Stomach (tissue), 9 donors: ENCODE results near the gene RFX3. TPM values are rescaled to one million over a fixed set of nuclear protein-coding genes. Genes with fewer than 3 reads are reported as not detected.

Experiments
- DNase-seq, 2 donors: peaks; one replicate each; pipeline versions ENCODE4 v3.0.0 to v3.0.0-alpha.2; 2013 to 2019
- H3K27ac ChIP-seq, 5 donors: fragments of 200-600 bp in 4 of 5; sonication (generic) in 4 of 5; one replicate each; pipeline ENCODE4 v1.5.1; 2013 to 2019; ENCODE audit warnings: mild to moderate bottlenecking in 1 of 5, moderate library complexity in 1 of 5
- H3K27me3 ChIP-seq, 3 donors: fragments of 200-600 bp; sonication (generic); one replicate each; pipeline ENCODE4 v1.5.1; 2017 to 2019; ENCODE audit warnings: mixed run types in 1 of 3
- H3K36me3 ChIP-seq, 4 donors: fragments of 200-600 bp; sonication (generic); 1 replicate in 3 of 4; 2 replicates in 1 of 4; pipeline ENCODE4 v1.5.1; 2016 to 2019
- H3K4me1 ChIP-seq, 4 donors: fragments of 200-600 bp; sonication (generic); one replicate each; pipeline ENCODE4 v1.5.1; 2016 to 2019
- H3K4me3 ChIP-seq, 4 donors: fragments of 200-600 bp; sonication (generic) in 3 of 4; one replicate each; pipeline ENCODE4 v1.5.1; 2016 to 2019; ENCODE audit warnings: mild to moderate bottlenecking in 1 of 4
- H3K9me3 ChIP-seq, 4 donors: fragments of 200-600 bp; sonication (generic); one replicate each; pipeline ENCODE4 v1.5.1; 2016 to 2019
- CTCF ChIP-seq, 7 experiments: fragments of 450-650 bp in 4 of 7; fragments of 200-600 bp in 3 of 7; sonication (generic) in 3 of 7; IDR thresholded peaks; one replicate each; pipeline ENCODE4 v1.5.1; 2016 to 2019; ENCODE audit warnings: antibody characterized with exemption in 7 of 7, control low read depth in 2 of 7, mild to moderate bottlenecking in 1 of 7
- EP300 ChIP-seq: sonication (generic); formaldehyde crosslinking; IDR thresholded peaks from one replicate; pipeline ENCODE4 v1.6.1; 2017; ENCODE audit warnings: antibody characterized with exemption
- POLR2A ChIP-seq, 4 donors: fragments of 450-650 bp; IDR thresholded peaks; one replicate each; pipeline ENCODE4 v1.6.1; 2016; ENCODE audit warnings: antibody characterized with exemption in 4 of 4, control low read depth in 2 of 4, mild to moderate bottlenecking in 1 of 4, moderate library complexity in 1 of 4
- POLR2AphosphoS5 ChIP-seq, 3 donors: sonication (generic); formaldehyde crosslinking; IDR thresholded peaks; one replicate each; pipeline ENCODE4 v1.6.1; 2016; ENCODE audit warnings: antibody characterized with exemption in 3 of 3
- WGBS, 5 donors: extraction: QIAGEN DNeasy Blood & Tissue Kit in 3 of 5; methylation state at CpG; one replicate each; pipeline versions ENCODE4 v1.1.5 to v1.1.7; 2013 to 2018; 5-methylcytosine and 5-hydroxymethylcytosine counted together
- intact Hi-C: fragments of 100-400 bp; cut with DNase I; formaldehyde crosslinking; loops from one replicate; pipeline ENCODE4 v1.15.1; 2023; ENCODE audit warnings: low total_unique reads
- polyA plus RNA-seq, 3 donors: library from polyadenylated mRNA; stranded (reverse); fragments of 200-250 nt; gene quantifications; one replicate each; pipeline ENCODE4 v1.2.3, GENCODE V29; 2013
- total RNA-seq, 5 donors: library from RNA; depleted of rRNA; stranded (reverse); fragments of >200 nt; gene quantifications; one replicate each; pipeline versions ENCODE4 v1.1.0 to v1.2.3, GENCODE V29; 2014 to 2016
- donor health status: healthy with polysubstance abuse.
- donor health status: Bipolar disorder and iron deficiency.
- donor health status: healthy.

The RFX3 gene
- total and polyA plus RNA-seq, 8 donors = 0.76 to 22.8 (median 6.1) TPM

GRCh38 chr9:3534614-3535404 is 9.0 kb upstream of the RFX3 start:
- no peaks in the 10 kb centered on the region for H3K4me1 ChIP-seq
- no peak for TF ChIP-seq EP300
- TF ChIP-seq POLR2AphosphoS5 (IDR thresholded peaks at IDR 0.05) = no peak
- no peak for TF ChIP-seq POLR2A (IDR thresholded peaks at IDR 0.05)
- no peak for TF ChIP-seq CTCF (IDR thresholded peaks at IDR 0.05)
- peaks cover 0 to 5% (median 2%) of the 10 kb centered on the region in 4 donors for H3K36me3 ChIP-seq
- no peak for DNase-seq
- H3K9me3 ChIP-seq = no peaks in the 10 kb centered on the region
- whole genome bisulfite sequencing, 5 donors = 34 to 65% (median 45%) methylated on average over 6 of the region's 6 CpGs
- H3K27me3 ChIP-seq = no peaks in the 10 kb centered on the region
- no peak overlapping the region for H3K4me3 ChIP-seq
- no peak overlapping the region for H3K27ac ChIP-seq
- intact Hi-C loops = no loop called here

GRCh38 chr9:3532158-3532557 is 6.4 kb upstream of the RFX3 start:
- intact Hi-C loops = no loop called here
- TF ChIP-seq POLR2AphosphoS5 (IDR thresholded peaks at IDR 0.05) = no peak
- no peak for TF ChIP-seq POLR2A (IDR thresholded peaks at IDR 0.05)
- no peak for TF ChIP-seq EP300
- no peak for TF ChIP-seq CTCF (IDR thresholded peaks at IDR 0.05)
- peaks cover 0 to 24% (median 8%) of the 10 kb centered on the region in 4 donors for H3K4me1 ChIP-seq
- H3K27ac ChIP-seq = no peak overlapping the region
- no peak overlapping the region for H3K4me3 ChIP-seq
- H3K9me3 ChIP-seq = no peaks in the 10 kb centered on the region
- peaks cover 0 to 5% (median 2%) of the 10 kb centered on the region in 4 donors for H3K36me3 ChIP-seq
- H3K27me3 ChIP-seq = no peaks in the 10 kb centered on the region
- no peak for DNase-seq

- peak in 1 of 2 donors; percentile 4 for DNase-seq
- no peaks in the 10 kb centered on the region for H3K27me3 ChIP-seq
- peaks cover 0 to 5% (median 2%) of the 10 kb centered on the region in 4 donors for H3K36me3 ChIP-seq
- H3K4me1 ChIP-seq = peaks cover 0 to 35% (median 21%) of the 10 kb centered on the region in 4 donors
- 71 to 85% (median 78%) methylated on average over 7 of the region's 7 CpGs for WGBS, 5 donors
- intact Hi-C loops = no loop called here
- H3K9me3 ChIP-seq = no peaks in the 10 kb centered on the region
- TF ChIP-seq POLR2AphosphoS5 (IDR thresholded peaks at IDR 0.05) (no peak), POLR2A (IDR thresholded peaks at IDR 0.05) (no peak), CTCF (IDR thresholded peaks at IDR 0.05) (no peak), EP300 (no peak)
- H3K27ac ChIP-seq = peak overlapping the region in 3 of 5 donors; percentile 100
- no peak overlapping the region for H3K4me3 ChIP-seq
These were observed 2.6 kb upstream of the RFX3 start for GRCh38 chr9:3528451-3528850.

- Histone ChIP-seq H3K27me3 (no peaks in the 10 kb centered on the region), H3K36me3 (peaks cover 0 to 5% (median 2%) of the 10 kb centered on the region in 4 donors), H3K4me3 (peak overlapping the region; percentile 67 to 94 (median 86)), H3K27ac (peak overlapping the region; percentile 98 to 100 (median 100)), H3K9me3 (no peaks in the 10 kb centered on the region), H3K4me1 (peaks cover 0 to 39% (median 24%) of the 10 kb centered on the region in 4 donors)
- DNase-seq = no peak
- WGBS, 5 donors = 7 to 16% (median 8%) methylated on average over 18 to 19 of the region's 19 CpGs
- intact Hi-C loops = no loop called here
- TF ChIP-seq POLR2AphosphoS5 (IDR thresholded peaks at IDR 0.05) (no peak), POLR2A (IDR thresholded peaks at IDR 0.05) (no peak), EP300 (no peak), CTCF (IDR thresholded peaks at IDR 0.05) (no peak)
These were observed 1.5 kb upstream of the RFX3 start for GRCh38 chr9:3526997-3527940.
